ENCODE measurements around the gene FASTKD1. TPM values are rescaled to one million over a fixed set of nuclear protein-coding genes. Genes with fewer than 3 reads are reported as not detected.

Gene FASTKD1
- total RNA-seq, 4 donors from 2014 or later: 33.8 to 78.8 (median 58.1) TPM

DNA sequence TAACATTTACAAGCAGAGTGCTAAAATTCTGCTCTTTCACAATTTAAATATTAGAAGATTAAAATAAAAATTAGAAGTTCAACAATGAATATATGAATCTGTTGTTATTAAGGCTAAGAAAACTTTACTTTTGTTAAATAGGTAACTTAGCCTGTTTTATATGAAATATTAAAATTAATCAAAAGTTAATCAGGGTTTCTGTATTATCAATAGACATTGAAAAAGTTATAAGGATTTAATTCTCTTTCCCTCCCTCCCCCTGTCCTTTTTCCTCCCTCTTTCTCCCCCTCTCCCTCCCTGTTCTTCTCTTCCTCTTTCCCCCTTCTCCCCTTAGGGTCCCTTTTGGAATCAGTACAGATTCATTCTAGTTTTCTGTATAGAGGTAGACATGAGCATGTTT, 82.3 kb downstream of the FASTKD1 start:
- Histone ChIP-seq H3K4me3 (no peak overlapping the region), H3K27me3 (no peaks in the 10 kb centered on the region), H3K4me1 (no peaks in the 10 kb centered on the region), H3K9me3 (no peaks in the 10 kb centered on the region), H3K36me3 (no peaks in the 10 kb centered on the region), H3K27ac (no peak overlapping the region)
- DNase-seq: no peak
- no peak for TF ChIP-seq POLR2A (IDR thresholded peaks at IDR 0.05)
- TF ChIP-seq, protein P1, sequence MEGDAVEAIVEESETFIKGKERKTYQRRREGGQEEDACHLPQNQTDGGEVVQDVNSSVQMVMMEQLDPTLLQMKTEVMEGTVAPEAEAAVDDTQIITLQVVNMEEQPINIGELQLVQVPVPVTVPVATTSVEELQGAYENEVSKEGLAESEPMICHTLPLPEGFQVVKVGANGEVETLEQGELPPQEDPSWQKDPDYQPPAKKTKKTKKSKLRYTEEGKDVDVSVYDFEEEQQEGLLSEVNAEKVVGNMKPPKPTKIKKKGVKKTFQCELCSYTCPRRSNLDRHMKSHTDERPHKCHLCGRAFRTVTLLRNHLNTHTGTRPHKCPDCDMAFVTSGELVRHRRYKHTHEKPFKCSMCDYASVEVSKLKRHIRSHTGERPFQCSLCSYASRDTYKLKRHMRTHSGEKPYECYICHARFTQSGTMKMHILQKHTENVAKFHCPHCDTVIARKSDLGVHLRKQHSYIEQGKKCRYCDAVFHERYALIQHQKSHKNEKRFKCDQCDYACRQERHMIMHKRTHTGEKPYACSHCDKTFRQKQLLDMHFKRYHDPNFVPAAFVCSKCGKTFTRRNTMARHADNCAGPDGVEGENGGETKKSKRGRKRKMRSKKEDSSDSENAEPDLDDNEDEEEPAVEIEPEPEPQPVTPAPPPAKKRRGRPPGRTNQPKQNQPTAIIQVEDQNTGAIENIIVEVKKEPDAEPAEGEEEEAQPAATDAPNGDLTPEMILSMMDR (IDR thresholded peaks at IDR 0.05): no peak

DNA sequence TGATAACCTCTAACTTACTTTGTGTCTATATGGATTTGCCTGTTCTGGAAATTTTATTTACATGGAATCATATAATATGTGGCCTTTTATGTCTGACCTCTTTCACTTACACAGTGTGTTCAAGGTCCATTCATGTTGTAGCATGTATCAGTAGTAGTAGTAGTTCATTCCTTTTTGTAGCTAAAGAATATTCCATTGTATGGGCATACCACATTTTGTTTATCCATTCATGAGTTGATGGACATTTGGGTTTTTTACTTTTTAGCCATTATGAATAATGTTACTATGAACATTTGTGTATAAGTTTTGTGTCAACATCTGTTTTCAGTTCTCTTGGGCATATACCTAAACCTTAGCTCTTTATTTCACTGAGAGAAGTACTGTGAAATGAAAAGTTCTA, 82.8 kb downstream of the FASTKD1 start:
- Histone ChIP-seq H3K27me3 (no peaks in the 10 kb centered on the region), H3K27ac (no peak overlapping the region), H3K36me3 (no peaks in the 10 kb centered on the region), H3K4me1 (no peaks in the 10 kb centered on the region), H3K4me3 (no peak overlapping the region), H3K9me3 (no peaks in the 10 kb centered on the region)
- no peak for DNase-seq
- TF ChIP-seq, protein P1 (IDR thresholded peaks at IDR 0.05): no peak
- no peak for TF ChIP-seq POLR2A (IDR thresholded peaks at IDR 0.05)

DNA sequence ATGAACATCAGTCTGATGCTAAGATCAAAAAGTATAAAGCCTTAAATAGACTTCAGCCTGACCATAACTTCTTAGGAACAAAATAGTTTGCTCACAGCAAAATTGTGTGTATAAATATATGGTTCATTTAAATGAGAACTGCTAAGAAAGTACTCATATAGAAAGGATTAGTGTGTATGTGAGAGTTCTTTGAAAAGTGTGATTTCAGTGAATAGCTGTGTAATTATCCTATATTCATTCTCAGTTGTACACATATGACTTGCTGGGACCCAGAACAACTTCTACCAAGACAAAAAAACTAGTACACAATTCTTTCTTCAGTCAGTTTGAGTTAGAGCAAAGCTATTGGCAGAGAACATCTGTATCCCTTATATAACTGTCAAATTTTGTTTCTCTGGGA, 87.2 kb downstream of the FASTKD1 start:
- no peaks in the 10 kb centered on the region for H3K36me3 ChIP-seq
- H3K27ac ChIP-seq: no peak overlapping the region
- H3K4me1 ChIP-seq: no peaks in the 10 kb centered on the region
- H3K9me3 ChIP-seq: no peaks in the 10 kb centered on the region
- DNase-seq: no peak
- TF ChIP-seq, protein P1 (IDR thresholded peaks at IDR 0.05): no peak
- TF ChIP-seq POLR2A (IDR thresholded peaks at IDR 0.05): no peak
- H3K4me3 ChIP-seq: no peak overlapping the region
- H3K27me3 ChIP-seq: no peaks in the 10 kb centered on the region

DNA sequence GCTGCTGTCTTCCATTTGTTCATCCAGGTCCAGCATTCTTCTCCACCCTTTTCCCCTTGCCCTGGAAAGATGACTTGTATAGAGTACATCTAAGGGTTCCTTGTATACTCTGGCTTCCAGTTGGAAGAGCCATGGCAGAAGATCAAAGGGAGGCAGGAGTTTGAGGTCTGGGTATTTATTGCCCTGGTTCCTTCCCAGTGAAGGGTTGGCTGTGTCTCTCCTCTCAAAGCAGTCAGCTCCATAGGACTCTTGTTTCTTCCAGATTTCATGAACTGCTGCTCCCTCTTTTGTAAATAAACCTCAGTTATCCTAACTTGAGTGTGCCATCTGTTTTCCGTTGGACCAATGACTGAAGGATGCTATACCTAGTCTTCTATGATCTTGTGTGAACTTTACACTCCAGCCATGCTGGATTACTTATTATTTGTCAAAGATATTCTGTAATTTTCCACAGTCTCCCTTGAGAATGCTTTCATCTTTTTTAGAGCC, 88.0 kb downstream of the FASTKD1 start:
- no peaks in the 10 kb centered on the region for H3K4me1 ChIP-seq
- no peaks in the 10 kb centered on the region for H3K36me3 ChIP-seq
- no peak overlapping the region for H3K27ac ChIP-seq

DNA sequence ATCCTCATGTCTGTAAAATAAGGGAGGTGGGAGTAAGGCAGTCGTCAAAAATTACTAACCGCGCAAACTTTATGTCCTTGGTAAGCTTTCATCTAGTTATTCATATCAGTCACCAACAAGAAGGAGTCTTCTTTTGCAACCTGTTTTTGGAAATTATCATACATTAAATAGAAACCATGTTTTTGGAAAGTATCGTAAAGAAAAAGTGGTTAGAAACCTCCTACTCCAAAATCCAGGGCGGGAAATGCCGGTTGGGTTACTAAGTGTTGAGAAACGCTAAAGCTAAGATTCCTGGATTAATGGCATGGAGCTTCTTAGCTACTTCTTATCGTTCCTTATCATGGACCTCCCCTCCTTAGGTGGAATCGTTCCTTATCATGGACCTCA, 93.6 kb downstream of the FASTKD1 start:
- no peak for TF ChIP-seq POLR2A (IDR thresholded peaks at IDR 0.05)
- TF ChIP-seq, protein P1 (IDR thresholded peaks at IDR 0.05): no peak

More for the DNA sequence above, 88.0 kb downstream of the FASTKD1 start:
- no peaks in the 10 kb centered on the region for H3K27me3 ChIP-seq
- no peak overlapping the region for H3K4me3 ChIP-seq
- TF ChIP-seq, protein P1 (IDR thresholded peaks at IDR 0.05): no peak
- no peak for TF ChIP-seq POLR2A (IDR thresholded peaks at IDR 0.05)
- no peaks in the 10 kb centered on the region for H3K9me3 ChIP-seq
- no peak for DNase-seq

More for the DNA sequence above, 93.6 kb downstream of the FASTKD1 start:
- Histone ChIP-seq H3K4me1 (peaks cover 0 to 6% (median 0%) of the 10 kb centered on the region in 4 donors), H3K36me3 (no peaks in the 10 kb centered on the region), H3K27me3 (no peaks in the 10 kb centered on the region), H3K4me3 (peak overlapping the region; percentile 42 to 90 (median 80)), H3K9me3 (no peaks in the 10 kb centered on the region), H3K27ac (peak overlapping the region in 2 of 4 donors; percentile 66 to 68)
- DNase-seq: no peak

Other genes with a start within 250 kb of the FASTKD1 start
- gene LRP2, start 211.3 kb downstream of the FASTKD1 start, total RNA-seq: not detected
- 1 to 10 TPM in 3 of 4 donors, not detected in 1; 3.9 to 8.3 (median 4.6) TPM for gene BBS5, start 94.4 kb downstream of the FASTKD1 start, total RNA-seq
- under 1 TPM in 1 of 4 donors, not detected in 3; 0.67 TPM for gene KLHL41, start 64.2 kb downstream of the FASTKD1 start, total RNA-seq
- gene PPIG, start 10.5 kb upstream of the FASTKD1 start, total RNA-seq: 10 to 100 TPM; 19.6 to 51.2 (median 28.8) TPM
- not detected for gene CFAP210, start 120.5 kb upstream of the FASTKD1 start, total RNA-seq
- 1 to 10 TPM; 5.4 to 9.9 (median 6.9) TPM for gene PHOSPHO2, start 120.6 kb upstream of the FASTKD1 start, total RNA-seq
- 10 to 100 TPM; 10.6 to 43.7 (median 17.2) TPM for gene KLHL23, start 160.0 kb upstream of the FASTKD1 start, total RNA-seq
- 10 to 100 TPM; 26.3 to 81.7 (median 33.3) TPM for gene SSB, start 225.0 kb upstream of the FASTKD1 start, total RNA-seq

Measured in Peyer's patch (tissue), 4 donors.